ENCODE measurements around the gene PTPRG. TPM values are rescaled to one million over a fixed set of nuclear protein-coding genes. Genes with fewer than 3 reads are reported as not detected.

PTPRG gene
- total RNA-seq, 1 experiment from 2014 or later, result 69.3 TPM

GRCh38 chr3:62110443-62111225 lies 549.3 kb downstream of the PTPRG start:
- no peak for DNase-seq
- WGBS (ENCODE audit: extremely low coverage, insufficient read length, low lambda C conversion rate), result no CpG with 5 or more reads among the region's 5 CpGs
- Histone ChIP-seq H2BK15ac (ENCODE audit: low read depth, low read length) (no peak overlapping the region), H2AK5ac (ENCODE audit: insufficient read length, low read length) (no peak overlapping the region), H3K4me2 (ENCODE audit: insufficient read depth, insufficient read length, low read length) (no peak overlapping the region), H4K91ac (ENCODE audit: insufficient read length, low read depth, low read length) (no peak overlapping the region), H3K23me2 (ENCODE audit: insufficient read length, low read depth, low read length, poor library complexity, severe bottlenecking) (no peaks in the 10 kb centered on the region), H2BK5ac (ENCODE audit: insufficient read length, low read length) (no peak overlapping the region), H3K4me1 (ENCODE audit: insufficient read depth, low read length) (no peaks in the 10 kb centered on the region), H3K4ac (ENCODE audit: low read depth, low read length) (no peak overlapping the region), H2BK12ac (ENCODE audit: insufficient read length, low read depth, low read length) (no peak overlapping the region), H3K9ac (ENCODE audit: extremely low read depth, insufficient read length, low read length) (no peak overlapping the region), H3T11ph (ENCODE audit: low read length) (no peak overlapping the region), H3K27me3 (ENCODE audit: insufficient read depth, low read length) (no peaks in the 10 kb centered on the region), H3K27ac (ENCODE audit: insufficient read length, low read depth, low read length) (no peak overlapping the region), H3K18ac (ENCODE audit: insufficient read length, low read depth, low read length) (no peak overlapping the region), H4K8ac (replicated peaks; ENCODE audit: insufficient read length, low read depth, low read length) (no peak overlapping the region), H2AFZ (ENCODE audit: low read length) (no peak overlapping the region), H4K20me1 (ENCODE audit: control insufficient read depth, insufficient read depth, insufficient read length) (no peaks in the 10 kb centered on the region), H3K9me3 (ENCODE audit: control insufficient read depth, low read depth, low read length) (no peaks in the 10 kb centered on the region), H3K79me2 (ENCODE audit: insufficient read depth, low read length) (no peaks in the 10 kb centered on the region), H3K23ac (ENCODE audit: insufficient read length, low read depth, low read length) (no peak overlapping the region), H4K5ac (ENCODE audit: insufficient read length, low read depth, low read length) (no peak overlapping the region), H3K14ac (ENCODE audit: insufficient read depth, low read length) (no peak overlapping the region), H2BK20ac (ENCODE audit: low read depth, low read length, poor library complexity, severe bottlenecking) (no peak overlapping the region), H3K56ac (ENCODE audit: insufficient read length, low read depth, low read length) (no peak overlapping the region), H2BK120ac (ENCODE audit: low read depth, low read length, poor library complexity, severe bottlenecking) (no peak overlapping the region), H3K79me1 (ENCODE audit: insufficient read depth, low read depth, low read length, poor library complexity, severe bottlenecking) (no peaks in the 10 kb centered on the region)
- Mint-ChIP-seq H3K4me3 (no peak overlapping the region), H3K4me1 (peaks cover 17 to 18% of the 10 kb centered on the region in 2 experiments; a peak in 3 of 4 replicates), H3K9me3 (peaks cover 8 to 14% of the 10 kb centered on the region in 2 experiments), H3K36me3 (ENCODE audit: insufficient read depth in 1 of 3, low read depth in 3 of 3) (peaks cover 2 to 20% (median 14%) of the 10 kb centered on the region in 3 experiments; a peak in 6 of 7 replicates), H3K27me3 (ENCODE audit: low read depth) (no peaks in the 10 kb centered on the region; the same call in 1 of the 2 replicates), H3K27ac (peak overlapping the region in 1 of 3 experiments; percentile 6; a peak in 1 of 7 replicates)
- no peak for TF ChIP-seq CTCF (conservative IDR thresholded peaks at IDR 0.05)
